B cell (primary cell): Measurements from ENCODE around the gene LIPH. TPM values are rescaled to one million over a fixed set of nuclear protein-coding genes. Genes with fewer than 3 reads are reported as not detected.

ENCODE experiments used
- ATAC-seq: fragments of 200-7000 bp; cut with Tn5 transposase; one replicate; pipeline ENCODE4 v1.10.0; 2021; ENCODE audit warnings: low read depth, mild to moderate bottlenecking, moderate number of reproducible peaks, moderate library complexity
- CTCF ChIA-PET: fragments of 350-600 bp; sonication (Branson Sonifier 250); formaldehyde crosslinking; loops from one replicate; lab custom pipeline; 2021; ENCODE audit warnings: antibody characterized with exemption, inconsistent platforms; lab: Charles Lee
- POLR2A ChIA-PET: fragments of 350-600 bp; sonication (Branson Sonifier 250); formaldehyde crosslinking; loops from one replicate; lab custom pipeline; 2021; ENCODE audit warnings: antibody characterized with exemption; lab: Charles Lee
- DNase-seq: peaks from one replicate; pipeline ENCODE4 v3.0.0; 2013
- H2AFZ ChIP-seq: 2 replicates; pipeline ENCODE4 v1.6.1; 2012; ENCODE audit warnings: mild to moderate bottlenecking, low read depth, low read length; ENCODE audit not compliant: insufficient read depth, poor library complexity, severe bottlenecking
- H3K27ac ChIP-seq, 2 donors: 1 replicate in 1 of 2; 2 replicates in 1 of 2; pipeline ENCODE4 v1.5.1; 2012 to 2013; ENCODE audit warnings: low read length in 2 of 2, mild to moderate bottlenecking in 2 of 2, moderate library complexity in 1 of 2
- H3K27me3 ChIP-seq, 4 experiments: fragments of 200-600 bp in 1 of 4; sonication (generic) in 1 of 4; replicated peaks in 1 of 4; 1 replicate in 2 of 4; 2 replicates in 2 of 4; pipeline versions ENCODE4 v1.6.1 to v1.7.0; 2013 to 2016; ENCODE audit warnings: low read length in 3 of 4, mild to moderate bottlenecking in 2 of 4, mixed read lengths in 1 of 4, moderate library complexity in 1 of 4; ENCODE audit not compliant: insufficient read depth in 4 of 4, control insufficient read depth in 3 of 4; ENCODE audit errors: control extremely low read depth in 1 of 4
- H3K36me3 ChIP-seq, 2 experiments: replicated peaks in 1 of 2; 1 replicate in 1 of 2; 2 replicates in 1 of 2; pipeline versions ENCODE4 v1.6.1 to v1.7.1; 2013; ENCODE audit warnings: low read length in 1 of 2; ENCODE audit not compliant: insufficient read depth in 2 of 2, control insufficient read depth in 1 of 2; ENCODE audit errors: control extremely low read depth in 1 of 2, extremely low read depth in 1 of 2
- H3K4me1 ChIP-seq, 2 donors: fragments of 200-600 bp in 1 of 2; sonication (generic) in 1 of 2; 1 replicate in 1 of 2; 2 replicates in 1 of 2; pipeline versions ENCODE4 v1.5.1 to v1.6.1; 2013 to 2017; ENCODE audit warnings: low read length in 2 of 2; ENCODE audit not compliant: control insufficient read depth in 2 of 2, insufficient read depth in 2 of 2
- H3K4me2 ChIP-seq: replicated peaks from 2 replicates; pipeline ENCODE3; 2012; ENCODE audit warnings: mild to moderate bottlenecking, low read depth, low read length; ENCODE audit not compliant: poor library complexity, severe bottlenecking
- H3K4me3 ChIP-seq, 5 experiments: fragments of 200-600 bp in 1 of 5; sonication (generic) in 1 of 5; 1 replicate in 3 of 5; 2 replicates in 2 of 5; pipeline versions ENCODE4 v1.5.1 to v1.7.0; 2011 to 2016; ENCODE audit warnings: low read length in 4 of 5, mild to moderate bottlenecking in 4 of 5, low read depth in 2 of 5, control low read depth in 1 of 5, moderate library complexity in 1 of 5; ENCODE audit not compliant: insufficient read depth in 1 of 5; ENCODE audit errors: control extremely low read depth in 1 of 5, extremely low read depth in 1 of 5
- H3K79me2 ChIP-seq: fragments of 200-600 bp; sonication (generic); one replicate; pipeline ENCODE4 v1.6.0; 2016; ENCODE audit warnings: low read length; ENCODE audit not compliant: control insufficient read depth, insufficient read depth
- H3K9ac ChIP-seq: fragments of 200-600 bp; sonication (generic); 2 replicates; pipeline ENCODE4 v1.6.1; 2017; ENCODE audit warnings: mild to moderate bottlenecking, low read length, moderate library complexity
- H3K9me3 ChIP-seq, 3 donors: one replicate each; pipeline versions ENCODE4 v1.6.1 to v1.7.1; 2013; ENCODE audit warnings: low read length in 2 of 3; ENCODE audit not compliant: control insufficient read depth in 2 of 3, insufficient read depth in 1 of 3; ENCODE audit errors: control extremely low read depth in 1 of 3
- H4K20me1 ChIP-seq: 2 replicates; pipeline ENCODE4 v1.6.0; 2012; ENCODE audit warnings: mild to moderate bottlenecking, low read length; ENCODE audit not compliant: insufficient read depth, control insufficient read depth, poor library complexity, severe bottlenecking
- H3K27ac Mint-ChIP-seq: one replicate; pipeline ENCODE4 v1.8.0; 2021; ENCODE audit warnings: mixed read lengths
- H3K27me3 Mint-ChIP-seq: one replicate; pipeline ENCODE4 v1.8.0; 2021; ENCODE audit warnings: mixed read lengths
- H3K4me1 Mint-ChIP-seq: one replicate; pipeline ENCODE4 v1.8.0; 2021; ENCODE audit warnings: mixed read lengths
- H3K4me3 Mint-ChIP-seq: one replicate; pipeline ENCODE4 v1.8.0; 2021; ENCODE audit warnings: mixed read lengths
- H3K9me3 Mint-ChIP-seq: one replicate; pipeline ENCODE4 v1.8.0; 2022; ENCODE audit warnings: mixed read lengths; ENCODE audit not compliant: insufficient read depth
- CTCF ChIP-seq: fragments of 200-600 bp; IDR thresholded peaks from one replicate; pipeline ENCODE4 v1.8.0; 2022; ENCODE audit warnings: antibody characterized with exemption, mild to moderate bottlenecking
- EZH2 ChIP-seq: IDR thresholded peaks from 2 replicates; pipeline ENCODE4 v1.6.1; 2012; ENCODE audit warnings: borderline replicate concordance, low read depth, mild to moderate bottlenecking, moderate library complexity, low read length; ENCODE audit not compliant: insufficient read depth, poor library complexity, severe bottlenecking
- WGBS: methylation state at CpG from one replicate; pipeline ENCODE4 v1.1.5; 2013; ENCODE audit warnings: missing lambda C conversion rate; ENCODE audit not compliant: insufficient coverage; 5-methylcytosine and 5-hydroxymethylcytosine counted together
- intact Hi-C: fragments of 100-400 bp; cut with micrococcal nuclease; formaldehyde crosslinking; loops from one replicate; pipeline ENCODE4 v1.10.0; 2022
- polyA plus RNA-seq: library from polyadenylated mRNA; depleted of rRNA; stranded (reverse); fragments of >200 nt; gene quantifications from 2 replicates; pipeline ENCODE4 v1.2.3, GENCODE V29; 2012
- total RNA-seq, 2 donors: library from RNA; stranded (reverse); fragments of 120-200 nt in 1 of 2; gene quantifications; 1 replicate in 1 of 2; 2 replicates in 1 of 2; pipeline versions ENCODE4 v1.2.3 to v1.2.4, GENCODE V29; 2013 to 2022

LIPH gene
- total and polyA plus RNA-seq, 2 donors (not counting 1 experiment from before 2014, with no cell fraction given) = not detected

DNA sequence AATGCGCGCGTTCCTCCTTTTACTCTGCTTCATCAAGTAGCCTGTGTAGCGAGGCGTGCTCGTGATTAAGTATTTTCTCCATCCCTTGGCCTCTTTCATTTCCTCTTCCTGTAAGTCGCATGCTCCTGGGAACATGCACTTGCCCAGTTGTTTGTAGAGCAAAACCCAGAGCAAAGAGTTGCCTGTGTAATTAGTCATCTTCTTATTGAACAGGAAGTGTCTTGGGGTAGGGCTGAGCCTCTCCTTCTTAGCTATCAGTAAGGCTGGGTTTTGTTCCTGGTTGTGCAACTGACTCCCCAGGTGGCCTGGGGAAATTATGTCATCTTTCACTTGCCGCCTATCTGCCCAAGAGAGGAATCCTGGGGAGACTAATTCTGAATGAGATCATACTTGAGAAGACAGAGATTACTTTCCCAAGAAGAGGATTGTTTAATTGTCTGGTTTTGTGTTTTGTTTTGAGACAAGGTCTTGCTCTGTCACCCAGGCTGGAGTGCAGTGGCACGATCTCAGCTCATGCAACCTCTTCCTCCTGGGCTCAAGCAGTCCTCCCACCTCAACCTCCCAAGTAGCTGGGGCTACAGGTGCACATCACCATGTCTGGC lies 14.9 kb downstream of the LIPH start:
- H3K4me1 ChIP-seq = peaks cover 6% of the 10 kb centered on the region in 2 donors
- DNase-seq (peak; percentile 35), ATAC-seq (peak; percentile 74)
- Mint-ChIP-seq H3K4me3 (peak overlapping the region; percentile 51), H3K9me3 (no peaks in the 10 kb centered on the region), H3K27me3 (peaks cover 5% of the 10 kb centered on the region), H3K4me1 (peaks cover 8% of the 10 kb centered on the region), H3K27ac (peak overlapping the region; percentile 64)
- H3K36me3 ChIP-seq = no peaks in the 10 kb centered on the region
- no peaks in the 10 kb centered on the region for H3K27me3 ChIP-seq
- CTCF ChIA-PET = no interaction called here
- no peak overlapping the region for H3K27ac ChIP-seq
- H4K20me1 ChIP-seq = no peaks in the 10 kb centered on the region
- H3K9ac ChIP-seq = no peak overlapping the region
- intact Hi-C loops = no loop called here
- peak overlapping the region; percentile 70 for H2AFZ ChIP-seq
- TF ChIP-seq EZH2 (no peak), CTCF (no peak)
- WGBS = 23% methylated on average over 5 of the region's 9 CpGs
- H3K9me3 ChIP-seq = no peaks in the 10 kb centered on the region
- POLR2A ChIA-PET = no interaction called here
- H3K4me3 ChIP-seq = peak overlapping the region in 1 of 5 experiments; percentile 19
- H3K4me2 ChIP-seq = peak overlapping the region; percentile 41
- H3K79me2 ChIP-seq = no peaks in the 10 kb centered on the region

GRCh38 chr3:185534511-185534910 lies 17.9 kb downstream of the LIPH start:
- ChIA-PET POLR2A (no interaction called here), CTCF (interaction anchor here (0.7 to 2.2 kb wide), 2 partner anchors 25 to 171 kb away, joined by 3 to 6 read pairs; partner anchors contain the start of gene MAP3K13)
- Histone ChIP-seq H3K4me1 (peaks cover 6% of the 10 kb centered on the region in 2 donors), H2AFZ (no peak overlapping the region), H4K20me1 (no peaks in the 10 kb centered on the region), H3K9me3 (no peaks in the 10 kb centered on the region), H3K27ac (no peak overlapping the region), H3K36me3 (no peaks in the 10 kb centered on the region), H3K79me2 (no peaks in the 10 kb centered on the region), H3K4me3 (no peak overlapping the region), H3K4me2 (no peak overlapping the region), H3K9ac (no peak overlapping the region), H3K27me3 (no peaks in the 10 kb centered on the region)
- Mint-ChIP-seq H3K4me1 (peaks cover 8% of the 10 kb centered on the region), H3K9me3 (no peaks in the 10 kb centered on the region), H3K27ac (no peak overlapping the region), H3K27me3 (no peaks in the 10 kb centered on the region), H3K4me3 (no peak overlapping the region)
- intact Hi-C loops = no loop called here
- no CpG with 5 or more reads among the region's 2 CpGs for WGBS
- no peak for ATAC-seq
- TF ChIP-seq CTCF (no peak), EZH2 (no peak)
- no peak for DNase-seq
